GM18867 (cell line): ENCODE data around the gene MPZ.
"Not testable (repeated sequence)": the region's sequence is repeated elsewhere in the genome, so short reads cannot be mapped to it uniquely, and the experiment has no call there.

Experiments used
- ATAC-seq: cut with Tn5 transposase; IDR thresholded peaks from one replicate; pipeline ENCODE4 v1.9.1; 2021; ENCODE audit warnings: mild to moderate bottlenecking, moderate library complexity; ENCODE audit not compliant: unreplicated experiment

Gene MPZ

GRCh38 chr1:161258439-161259344, 51.1 kb downstream of the MPZ start, which contains the start of gene PCP4L1:
TSS of gene PCP4L1 (plus strand) at chr1:161258745. CDS start at chr1:161258975, 230 bp downstream.
- no peak for ATAC-seq

GRCh38 chr1:161257109-161257508, 52.7 kb downstream of the MPZ start:
- not testable (repeated sequence) for ATAC-seq

GRCh38 chr1:161255955-161256520, 53.7 kb downstream of the MPZ start:
- not testable (repeated sequence) for ATAC-seq

GRCh38 chr1:161255302-161255701, 54.5 kb downstream of the MPZ start:
- not testable (repeated sequence) for ATAC-seq
